ENCODE results near the gene DNMT3A.
A peak's percentile ranks its signal among the peaks of the same experiment; 100 is the strongest.

Gene DNMT3A

DNA sequence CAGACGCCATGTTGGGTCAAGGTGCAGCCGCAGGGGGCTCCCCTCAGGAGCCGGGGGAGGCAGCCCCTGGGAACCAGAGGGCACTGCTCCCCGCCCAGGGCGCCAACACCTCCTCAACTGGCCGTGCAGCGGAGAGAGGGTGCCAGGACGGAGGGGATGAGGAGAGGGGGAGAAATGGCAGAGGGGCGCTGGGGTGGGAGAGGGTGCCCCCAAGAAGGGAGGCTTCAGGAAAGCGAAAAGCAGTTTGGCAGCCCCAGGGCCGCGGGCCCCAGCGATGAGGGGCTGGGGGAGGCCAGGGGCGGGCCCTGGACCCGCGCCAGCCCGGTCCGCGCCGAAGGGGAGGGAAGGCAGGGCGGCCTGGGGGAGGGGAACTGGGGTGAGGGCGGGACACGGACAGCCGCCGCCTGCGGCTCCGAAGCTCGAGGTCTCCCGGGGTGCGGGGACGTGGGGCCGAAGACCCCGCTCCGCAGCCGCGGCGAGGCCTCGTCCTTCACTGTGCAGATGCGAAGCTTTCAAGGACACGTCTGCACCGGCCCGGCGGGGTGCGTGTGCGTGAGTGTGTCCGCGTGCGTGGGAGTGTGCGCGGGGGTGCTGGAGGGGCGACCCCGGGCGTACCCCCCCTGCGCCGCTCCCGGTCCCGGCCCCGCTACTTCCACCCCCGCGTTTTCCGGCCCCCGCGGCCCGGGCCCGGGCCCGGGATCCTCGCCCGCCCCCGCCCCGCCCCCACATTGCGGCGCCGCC, 1.4 kb downstream of the DNMT3A start:
- Histone ChIP-seq H3K4me2 (ENCODE audit: low read length, poor library complexity, severe bottlenecking) (peak overlapping the region; percentile 85), H3K9me3 (ENCODE audit: control insufficient read depth, low read length) (no peaks in the 10 kb centered on the region), H2BK5ac (ENCODE audit: low read depth, low read length, poor library complexity, severe bottlenecking) (no peak overlapping the region), H3K27me3 (ENCODE audit: control insufficient read depth in 1 of 2, insufficient read depth in 1 of 2, low read length in 2 of 2) (no peaks in the 10 kb centered on the region), H3K79me1 (replicated peaks; ENCODE audit: low read length, poor library complexity, severe bottlenecking) (peaks cover 28% of the 10 kb centered on the region), H4K91ac (ENCODE audit: low read length) (peak overlapping the region; percentile 23), H3K9ac (ENCODE audit: low read length) (peak overlapping the region; percentile 45), H2AK5ac (ENCODE audit: low read length, severe bottlenecking) (no peak overlapping the region), H3K23ac (ENCODE audit: low read length in 2 of 2) (peak overlapping the region in 1 of 2 experiments; percentile 90), H3K4me3 (ENCODE audit: insufficient read depth in 1 of 2, low read depth in 1 of 2, low read length in 2 of 2) (peak overlapping the region; percentile 71 to 75), H2BK120ac (ENCODE audit: low read depth, low read length) (peak overlapping the region; percentile 37), H2BK15ac (ENCODE audit: low read depth, poor library complexity, severe bottlenecking) (no peak overlapping the region), H3K27ac (ENCODE audit: low read length, poor library complexity, severe bottlenecking) (no peak overlapping the region), H2BK12ac (ENCODE audit: low read length in 2 of 2) (peak overlapping the region in 1 of 2 experiments; percentile 93), H3K36me3 (ENCODE audit: control insufficient read depth in 1 of 2, insufficient read depth in 2 of 2, low read depth in 1 of 2, low read length in 2 of 2) (peaks cover 0 to 15% of the 10 kb centered on the region in 2 experiments), H2AFZ (ENCODE audit: low read depth, low read length) (no peak overlapping the region), H3K4ac (ENCODE audit: low read depth in 1 of 2, low read length in 2 of 2) (peak overlapping the region in 1 of 2 experiments; percentile 95), H3K14ac (ENCODE audit: low read length in 2 of 2) (peak overlapping the region in 1 of 2 experiments; percentile 93), H3K4me1 (ENCODE audit: control insufficient read depth, insufficient read depth, low read depth, low read length) (peaks cover 26% of the 10 kb centered on the region), H3K18ac (ENCODE audit: low read depth in 1 of 2, low read length in 2 of 2) (peak overlapping the region; percentile 34 to 99), H4K8ac (ENCODE audit: low read length) (no peak overlapping the region)
- WGBS: 31% methylated on average over 13 of the region's 73 CpGs
- DNase-seq: no peak

DNA sequence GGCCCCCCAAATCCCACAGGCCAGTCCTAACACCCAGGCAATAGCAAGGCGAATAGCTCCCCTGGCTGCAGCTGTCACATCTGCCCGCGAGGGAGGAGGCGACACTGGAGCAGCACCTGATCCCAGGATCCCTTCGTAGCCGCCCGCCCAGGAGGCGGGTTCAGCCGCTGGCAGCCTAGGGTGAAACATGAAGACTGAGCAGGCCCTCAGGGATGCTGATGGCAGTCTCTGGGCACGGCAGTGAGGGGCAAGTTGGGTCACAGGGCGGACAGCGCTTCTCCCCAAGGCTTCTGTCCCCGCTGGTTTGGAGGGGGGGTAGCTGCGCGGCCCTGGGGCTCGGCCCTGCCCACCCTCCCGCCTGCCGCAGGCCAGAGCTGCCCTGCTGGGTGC, 1.9 kb downstream of the DNMT3A start:
- no peaks in the 10 kb centered on the region for H3K27me3 ChIP-seq (ENCODE audit: control insufficient read depth in 1 of 2, insufficient read depth in 1 of 2, low read length in 2 of 2)
- DNase-seq: no peak
- WGBS: 60% methylated on average over 18 of the region's 18 CpGs

DNA sequence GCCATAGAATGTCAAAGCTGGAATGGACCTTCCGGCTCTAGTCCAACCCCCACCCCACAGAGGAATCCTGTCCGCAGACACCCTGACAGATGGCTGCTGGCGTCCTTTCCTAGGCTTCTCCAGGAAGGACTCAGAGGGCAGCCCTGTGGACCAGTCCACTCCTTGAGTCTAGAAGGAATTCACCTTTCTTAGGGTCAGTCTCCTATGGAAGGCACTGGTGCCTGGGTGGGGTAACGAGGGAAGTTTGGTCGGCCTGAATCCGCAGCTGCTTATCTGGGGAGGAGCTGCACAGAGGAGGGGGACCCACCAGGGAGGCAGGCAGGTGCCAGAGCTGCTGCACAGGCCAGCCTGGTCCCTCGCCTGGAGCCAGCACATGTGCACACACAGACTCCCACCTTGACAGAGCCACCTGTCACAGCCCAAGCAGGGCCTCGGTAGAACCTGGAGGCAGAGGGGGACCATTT, 2.5 kb downstream of the DNMT3A start:
- H3K23ac ChIP-seq (ENCODE audit: low read length in 2 of 2): no peak overlapping the region
- H4K91ac ChIP-seq (ENCODE audit: low read length): no peak overlapping the region
- no peak overlapping the region for H3K14ac ChIP-seq (ENCODE audit: low read length in 2 of 2)
- no peak for DNase-seq
- no peak overlapping the region for H2AK5ac ChIP-seq (ENCODE audit: low read length, severe bottlenecking)
- H4K8ac ChIP-seq (ENCODE audit: low read length): no peak overlapping the region
- no peak overlapping the region for H2BK5ac ChIP-seq (ENCODE audit: low read depth, low read length, poor library complexity, severe bottlenecking)
- H3K9me3 ChIP-seq (ENCODE audit: control insufficient read depth, low read length): no peaks in the 10 kb centered on the region
- H3K4me3 ChIP-seq (ENCODE audit: insufficient read depth in 1 of 2, low read depth in 1 of 2, low read length in 2 of 2): no peak overlapping the region
- H3K27ac ChIP-seq (ENCODE audit: low read length, poor library complexity, severe bottlenecking): no peak overlapping the region
- H3K27me3 ChIP-seq (ENCODE audit: control insufficient read depth in 1 of 2, insufficient read depth in 1 of 2, low read length in 2 of 2): no peaks in the 10 kb centered on the region
- no peak overlapping the region for H3K18ac ChIP-seq (ENCODE audit: low read depth in 1 of 2, low read length in 2 of 2)
- H3K79me1 ChIP-seq (replicated peaks; ENCODE audit: low read length, poor library complexity, severe bottlenecking): peaks cover 32% of the 10 kb centered on the region
- no peak overlapping the region for H2AFZ ChIP-seq (ENCODE audit: low read depth, low read length)
- no peak overlapping the region for H3K4me2 ChIP-seq (ENCODE audit: low read length, poor library complexity, severe bottlenecking)
- 71% methylated on average over 8 of the region's 8 CpGs for WGBS
- H3K4me1 ChIP-seq (ENCODE audit: control insufficient read depth, insufficient read depth, low read depth, low read length): peaks cover 26% of the 10 kb centered on the region
- no peak overlapping the region for H3K4ac ChIP-seq (ENCODE audit: low read depth in 1 of 2, low read length in 2 of 2)
- peak overlapping the region in 1 of 2 experiments; percentile 15 for H2BK12ac ChIP-seq (ENCODE audit: low read length in 2 of 2)
- no peak overlapping the region for H2BK120ac ChIP-seq (ENCODE audit: low read depth, low read length)
- H2BK15ac ChIP-seq (ENCODE audit: low read depth, poor library complexity, severe bottlenecking): no peak overlapping the region
- H3K9ac ChIP-seq (ENCODE audit: low read length): no peak overlapping the region
- peaks cover 0 to 15% of the 10 kb centered on the region in 2 experiments for H3K36me3 ChIP-seq (ENCODE audit: control insufficient read depth in 1 of 2, insufficient read depth in 2 of 2, low read depth in 1 of 2, low read length in 2 of 2)

More for the DNA sequence above, 1.9 kb downstream of the DNMT3A start:
- peaks cover 0 to 15% of the 10 kb centered on the region in 2 experiments for H3K36me3 ChIP-seq (ENCODE audit: control insufficient read depth in 1 of 2, insufficient read depth in 2 of 2, low read depth in 1 of 2, low read length in 2 of 2)
- H2AK5ac ChIP-seq (ENCODE audit: low read length, severe bottlenecking): no peak overlapping the region
- peak overlapping the region; percentile 56 for H2BK15ac ChIP-seq (ENCODE audit: low read depth, poor library complexity, severe bottlenecking)
- H3K4me3 ChIP-seq (ENCODE audit: insufficient read depth in 1 of 2, low read depth in 1 of 2, low read length in 2 of 2): peak overlapping the region in 1 of 2 experiments; percentile 75
- peak overlapping the region; percentile 45 for H3K9ac ChIP-seq (ENCODE audit: low read length)
- H3K9me3 ChIP-seq (ENCODE audit: control insufficient read depth, low read length): no peaks in the 10 kb centered on the region
- no peak overlapping the region for H2BK120ac ChIP-seq (ENCODE audit: low read depth, low read length)
- H3K27ac ChIP-seq (ENCODE audit: low read length, poor library complexity, severe bottlenecking): no peak overlapping the region
- H3K79me1 ChIP-seq (replicated peaks; ENCODE audit: low read length, poor library complexity, severe bottlenecking): peaks cover 28% of the 10 kb centered on the region
- H3K18ac ChIP-seq (ENCODE audit: low read depth in 1 of 2, low read length in 2 of 2): peak overlapping the region in 1 of 2 experiments; percentile 34
- H4K91ac ChIP-seq (ENCODE audit: low read length): no peak overlapping the region
- peaks cover 26% of the 10 kb centered on the region for H3K4me1 ChIP-seq (ENCODE audit: control insufficient read depth, insufficient read depth, low read depth, low read length)
- no peak overlapping the region for H4K8ac ChIP-seq (ENCODE audit: low read length)
- H2AFZ ChIP-seq (ENCODE audit: low read depth, low read length): no peak overlapping the region
- H3K14ac ChIP-seq (ENCODE audit: low read length in 2 of 2): no peak overlapping the region
- peak overlapping the region; percentile 85 for H3K4me2 ChIP-seq (ENCODE audit: low read length, poor library complexity, severe bottlenecking)
- H2BK5ac ChIP-seq (ENCODE audit: low read depth, low read length, poor library complexity, severe bottlenecking): no peak overlapping the region
- no peak overlapping the region for H3K4ac ChIP-seq (ENCODE audit: low read depth in 1 of 2, low read length in 2 of 2)
- no peak overlapping the region for H3K23ac ChIP-seq (ENCODE audit: low read length in 2 of 2)
- no peak overlapping the region for H2BK12ac ChIP-seq (ENCODE audit: low read length in 2 of 2)

DNA sequence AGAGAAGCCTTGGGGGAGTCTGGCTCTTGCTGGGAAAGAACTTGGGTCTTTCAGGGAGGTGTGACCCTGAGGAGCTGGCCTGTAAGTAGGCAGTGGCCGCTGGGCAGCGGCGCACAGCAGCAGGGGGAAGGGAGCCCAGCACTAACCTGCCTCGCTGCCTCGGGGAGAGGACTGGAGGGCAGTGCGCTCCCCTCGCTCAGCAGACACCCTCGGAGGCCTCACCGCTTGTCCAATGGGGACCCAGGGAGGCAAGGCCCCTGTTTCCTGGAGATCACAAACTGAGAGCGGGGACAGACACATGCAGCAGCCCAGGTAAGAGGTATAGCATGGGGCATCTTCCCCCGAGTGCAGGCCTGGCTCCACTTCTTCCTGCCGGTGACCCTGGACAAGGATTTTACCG, 3.3 kb downstream of the DNMT3A start:
- H3K79me1 ChIP-seq (replicated peaks; ENCODE audit: low read length, poor library complexity, severe bottlenecking): peaks cover 40% of the 10 kb centered on the region
- peak overlapping the region; percentile 22 for H4K8ac ChIP-seq (ENCODE audit: low read length)
- no peak overlapping the region for H3K4ac ChIP-seq (ENCODE audit: low read depth in 1 of 2, low read length in 2 of 2)
- 92% methylated on average over 12 of the region's 13 CpGs for WGBS
- no peak overlapping the region for H3K27ac ChIP-seq (ENCODE audit: low read length, poor library complexity, severe bottlenecking)
- H2BK12ac ChIP-seq (ENCODE audit: low read length in 2 of 2): no peak overlapping the region
- no peak overlapping the region for H3K4me2 ChIP-seq (ENCODE audit: low read length, poor library complexity, severe bottlenecking)
- H2BK120ac ChIP-seq (ENCODE audit: low read depth, low read length): no peak overlapping the region
- no peak for DNase-seq
- H3K27me3 ChIP-seq (ENCODE audit: control insufficient read depth in 1 of 2, insufficient read depth in 1 of 2, low read length in 2 of 2): no peaks in the 10 kb centered on the region
- H4K91ac ChIP-seq (ENCODE audit: low read length): no peak overlapping the region
- H3K4me1 ChIP-seq (ENCODE audit: control insufficient read depth, insufficient read depth, low read depth, low read length): peaks cover 26% of the 10 kb centered on the region
- H2BK15ac ChIP-seq (ENCODE audit: low read depth, poor library complexity, severe bottlenecking): no peak overlapping the region
- no peaks in the 10 kb centered on the region for H3K9me3 ChIP-seq (ENCODE audit: control insufficient read depth, low read length)
- H3K14ac ChIP-seq (ENCODE audit: low read length in 2 of 2): no peak overlapping the region
- H2AK5ac ChIP-seq (ENCODE audit: low read length, severe bottlenecking): no peak overlapping the region
- H3K23ac ChIP-seq (ENCODE audit: low read length in 2 of 2): no peak overlapping the region
- H3K18ac ChIP-seq (ENCODE audit: low read depth in 1 of 2, low read length in 2 of 2): no peak overlapping the region
- H2AFZ ChIP-seq (ENCODE audit: low read depth, low read length): no peak overlapping the region
- H3K36me3 ChIP-seq (ENCODE audit: control insufficient read depth in 1 of 2, insufficient read depth in 2 of 2, low read depth in 1 of 2, low read length in 2 of 2): peaks cover 0 to 15% of the 10 kb centered on the region in 2 experiments
- no peak overlapping the region for H3K9ac ChIP-seq (ENCODE audit: low read length)
- H3K4me3 ChIP-seq (ENCODE audit: insufficient read depth in 1 of 2, low read depth in 1 of 2, low read length in 2 of 2): no peak overlapping the region
- no peak overlapping the region for H2BK5ac ChIP-seq (ENCODE audit: low read depth, low read length, poor library complexity, severe bottlenecking)
